Chondrocyte (in vitro differentiated cells): ENCODE results near the gene TAS2R9. TPM values are rescaled to one million over a fixed set of nuclear protein-coding genes. Genes with fewer than 3 reads are reported as not detected.

Experiments used
- DNase-seq: peaks from one replicate; pipeline ENCODE4 v3.0.0; 2021; ENCODE audit warnings: mixed read lengths, low spot score
- H3K27ac Mint-ChIP-seq: one replicate; pipeline ENCODE4 v1.8.0; 2021; ENCODE audit warnings: mild to moderate bottlenecking, moderate library complexity, mixed read lengths; ENCODE audit not compliant: unreplicated experiment
- H3K27me3 Mint-ChIP-seq: 2 replicates; pipeline ENCODE4 v1.8.0; 2021; ENCODE audit warnings: low read depth, mixed read lengths
- H3K36me3 Mint-ChIP-seq: 2 replicates; pipeline ENCODE4 v1.8.0; 2021; ENCODE audit warnings: low read depth, mixed read lengths
- H3K4me1 Mint-ChIP-seq: 2 replicates; pipeline ENCODE4 v1.8.0; 2021; ENCODE audit warnings: low read depth, mild to moderate bottlenecking, mixed read lengths
- H3K4me3 Mint-ChIP-seq: one replicate; pipeline ENCODE4 v1.8.0; 2021; ENCODE audit warnings: mild to moderate bottlenecking, moderate library complexity, mixed read lengths; ENCODE audit not compliant: unreplicated experiment
- H3K9me3 Mint-ChIP-seq: 2 replicates; pipeline ENCODE4 v1.8.0; 2021; ENCODE audit warnings: low read depth, mixed read lengths
- long read RNA-seq: library from polyadenylated mRNA; stranded (forward); transcript quantifications from one replicate; pipeline ENCODE4 v2.0.0, GENCODE V29; 2021
- total RNA-seq: library from RNA; stranded (reverse); gene quantifications from 3 replicates; pipeline ENCODE4 v1.2.1, GENCODE V29; 2021
- TF ChIP-seq, protein P1 (sequence below): fragments of 200-600 bp; sonication (generic); IDR thresholded peaks from 2 replicates; pipeline ENCODE4 v1.5.0; 2021; ENCODE audit warnings: antibody characterized with exemption, mild to moderate bottlenecking, moderate library complexity

Gene TAS2R9, protein sequence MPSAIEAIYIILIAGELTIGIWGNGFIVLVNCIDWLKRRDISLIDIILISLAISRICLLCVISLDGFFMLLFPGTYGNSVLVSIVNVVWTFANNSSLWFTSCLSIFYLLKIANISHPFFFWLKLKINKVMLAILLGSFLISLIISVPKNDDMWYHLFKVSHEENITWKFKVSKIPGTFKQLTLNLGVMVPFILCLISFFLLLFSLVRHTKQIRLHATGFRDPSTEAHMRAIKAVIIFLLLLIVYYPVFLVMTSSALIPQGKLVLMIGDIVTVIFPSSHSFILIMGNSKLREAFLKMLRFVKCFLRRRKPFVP
- total RNA-seq = 0.53 TPM in 1 of 3 replicates, not detected in the others
- long read RNA-seq = 0 reads

DNA sequence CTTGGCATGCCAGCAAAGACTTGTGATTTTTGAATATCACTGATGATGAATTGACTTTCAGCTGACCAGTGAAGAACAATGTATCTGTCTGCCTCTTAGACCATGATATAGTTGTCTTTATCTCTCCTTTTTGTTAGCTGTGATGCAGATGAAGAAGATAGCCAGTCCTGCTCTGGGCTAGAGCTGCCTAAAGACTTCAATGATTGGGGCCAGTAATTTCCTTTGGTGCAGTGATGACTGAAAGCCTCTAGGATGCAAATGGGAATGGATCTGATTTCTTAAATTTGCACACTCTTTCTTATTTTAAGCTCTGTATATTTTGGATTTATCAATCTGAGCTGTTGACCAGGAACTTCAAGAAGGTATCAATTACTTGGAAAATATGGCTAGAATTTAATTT lies at the start of gene TAS2R9:
Gene TAS2R9 (minus strand): TSS at position 101 of the 400 bp plus-strand sequence. CDS start 93 bp downstream, at position 8.
- no peaks in the 10 kb centered on the region for H3K4me1 Mint-ChIP-seq
- no peak within 1 kb of the TSS for H3K27ac Mint-ChIP-seq
- TF ChIP-seq, protein P1, sequence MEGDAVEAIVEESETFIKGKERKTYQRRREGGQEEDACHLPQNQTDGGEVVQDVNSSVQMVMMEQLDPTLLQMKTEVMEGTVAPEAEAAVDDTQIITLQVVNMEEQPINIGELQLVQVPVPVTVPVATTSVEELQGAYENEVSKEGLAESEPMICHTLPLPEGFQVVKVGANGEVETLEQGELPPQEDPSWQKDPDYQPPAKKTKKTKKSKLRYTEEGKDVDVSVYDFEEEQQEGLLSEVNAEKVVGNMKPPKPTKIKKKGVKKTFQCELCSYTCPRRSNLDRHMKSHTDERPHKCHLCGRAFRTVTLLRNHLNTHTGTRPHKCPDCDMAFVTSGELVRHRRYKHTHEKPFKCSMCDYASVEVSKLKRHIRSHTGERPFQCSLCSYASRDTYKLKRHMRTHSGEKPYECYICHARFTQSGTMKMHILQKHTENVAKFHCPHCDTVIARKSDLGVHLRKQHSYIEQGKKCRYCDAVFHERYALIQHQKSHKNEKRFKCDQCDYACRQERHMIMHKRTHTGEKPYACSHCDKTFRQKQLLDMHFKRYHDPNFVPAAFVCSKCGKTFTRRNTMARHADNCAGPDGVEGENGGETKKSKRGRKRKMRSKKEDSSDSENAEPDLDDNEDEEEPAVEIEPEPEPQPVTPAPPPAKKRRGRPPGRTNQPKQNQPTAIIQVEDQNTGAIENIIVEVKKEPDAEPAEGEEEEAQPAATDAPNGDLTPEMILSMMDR = no peak
- peaks cover 7% of the 10 kb centered on the region for H3K27me3 Mint-ChIP-seq
- H3K9me3 Mint-ChIP-seq = no peaks in the 10 kb centered on the region
- no peak within 1 kb of the TSS for H3K4me3 Mint-ChIP-seq
- no peak for DNase-seq
- no peaks in the 10 kb centered on the region for H3K36me3 Mint-ChIP-seq

GRCh38 chr12:10855807-10856206 lies 45.8 kb upstream of the TAS2R9 start:
- H3K36me3 Mint-ChIP-seq = peaks cover 29% of the 10 kb centered on the region
- H3K27ac Mint-ChIP-seq = no peak overlapping the region
- no peak for DNase-seq
- no peak overlapping the region for H3K4me3 Mint-ChIP-seq
- H3K4me1 Mint-ChIP-seq = peaks cover 12% of the 10 kb centered on the region
- peaks cover 18% of the 10 kb centered on the region for H3K9me3 Mint-ChIP-seq
- TF ChIP-seq, protein P1 = no peak
- H3K27me3 Mint-ChIP-seq = no peaks in the 10 kb centered on the region

DNA sequence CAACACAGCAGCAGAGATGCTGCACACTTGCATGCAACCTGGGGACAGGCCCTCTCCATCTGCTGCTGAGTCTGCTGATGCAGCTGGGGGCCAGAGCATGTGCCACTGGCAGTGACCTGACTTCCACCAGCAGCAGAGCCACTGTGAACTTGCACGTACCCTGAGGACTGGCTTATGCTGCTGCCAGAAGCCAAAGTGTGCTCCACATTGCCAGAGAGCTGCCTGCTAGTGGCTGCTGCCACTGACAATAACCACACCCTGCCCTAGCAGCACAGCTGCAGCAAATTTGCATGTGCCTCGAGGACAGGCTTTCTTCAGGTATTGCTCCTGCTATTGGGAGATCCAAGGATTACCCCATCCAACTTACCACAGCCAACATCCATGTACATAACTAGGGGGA lies 43.8 kb upstream of the TAS2R9 start:
- no peak overlapping the region for H3K4me3 Mint-ChIP-seq
- TF ChIP-seq, protein P1 = no peak
- H3K36me3 Mint-ChIP-seq = peaks cover 25% of the 10 kb centered on the region
- no peaks in the 10 kb centered on the region for H3K27me3 Mint-ChIP-seq
- peaks cover 14% of the 10 kb centered on the region for H3K4me1 Mint-ChIP-seq
- H3K9me3 Mint-ChIP-seq = peaks cover 13% of the 10 kb centered on the region
- H3K27ac Mint-ChIP-seq = no peak overlapping the region
- DNase-seq = no peak

DNA sequence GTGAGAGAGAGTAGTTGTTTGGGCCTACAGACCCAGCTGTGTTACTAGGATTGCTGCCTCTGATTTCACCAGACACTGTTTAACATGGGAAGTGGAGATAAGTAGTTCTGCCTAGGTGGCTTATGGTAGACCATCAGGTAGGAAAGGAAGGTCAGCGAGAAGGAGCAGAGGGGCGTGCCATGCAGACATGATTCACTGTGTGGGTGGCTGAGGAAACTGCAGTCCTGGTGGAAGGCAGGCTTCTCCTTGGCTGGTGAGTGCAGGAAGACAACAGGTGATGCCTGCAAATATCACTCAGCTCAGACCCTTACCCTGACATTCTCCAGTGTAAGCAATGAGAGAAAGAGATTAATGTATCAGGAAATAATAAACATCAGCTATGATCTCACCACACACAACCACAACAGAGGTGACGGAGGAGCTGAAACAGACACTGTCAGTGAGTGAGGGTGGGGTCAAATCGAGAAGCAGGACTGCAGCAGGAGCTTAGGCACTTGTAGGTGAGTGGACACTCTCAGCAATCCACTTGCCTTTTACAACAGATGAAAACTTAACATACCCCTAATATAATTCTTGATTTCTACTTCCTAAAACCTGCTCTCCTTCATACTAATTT lies 41.4 kb upstream of the TAS2R9 start:
- no peaks in the 10 kb centered on the region for H3K27me3 Mint-ChIP-seq
- TF ChIP-seq, protein P1 = no peak
- DNase-seq = no peak
- H3K9me3 Mint-ChIP-seq = peaks cover 4% of the 10 kb centered on the region
- H3K27ac Mint-ChIP-seq = no peak overlapping the region
- peaks cover 18% of the 10 kb centered on the region for H3K36me3 Mint-ChIP-seq
- H3K4me1 Mint-ChIP-seq = peaks cover 14% of the 10 kb centered on the region
- no peak overlapping the region for H3K4me3 Mint-ChIP-seq

DNA sequence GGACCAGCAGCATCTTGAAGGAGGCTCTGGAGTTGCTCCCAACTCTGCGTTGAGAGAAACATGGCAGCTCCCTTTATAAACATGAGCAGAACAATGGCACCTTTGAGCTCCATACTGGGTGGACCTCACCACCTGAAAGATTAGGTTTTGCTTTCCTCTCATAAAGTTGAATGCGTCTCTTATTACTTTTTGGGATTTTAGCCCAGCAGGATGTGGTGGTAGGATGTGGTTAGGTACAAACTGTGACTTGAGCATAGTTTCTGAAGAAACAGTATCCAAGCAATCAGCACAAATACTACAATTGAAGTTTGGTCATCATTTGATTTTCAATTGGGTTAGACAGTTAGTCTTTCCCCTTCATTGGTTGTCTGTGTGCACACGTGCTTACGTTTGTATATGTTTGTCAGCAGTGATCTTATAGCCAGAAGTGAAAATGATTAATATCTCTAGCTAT lies 39.5 kb upstream of the TAS2R9 start, which contains the start of gene PRR4:
Gene PRR4 (minus strand): TSS at position 51 of the 454 bp plus-strand sequence. CDS start 38 bp downstream, at position 13.
- DNase-seq = no peak
- no peak within 1 kb of the TSS for H3K27ac Mint-ChIP-seq
- no peak within 1 kb of the TSS for H3K4me3 Mint-ChIP-seq
- H3K9me3 Mint-ChIP-seq = no peaks in the 10 kb centered on the region
- TF ChIP-seq, protein P1 = no peak
- H3K4me1 Mint-ChIP-seq = peaks cover 14% of the 10 kb centered on the region
- peaks cover 13% of the 10 kb centered on the region for H3K36me3 Mint-ChIP-seq
- H3K27me3 Mint-ChIP-seq = no peaks in the 10 kb centered on the region
